ENCODE data around the gene FAM200A. TPM values are rescaled to one million over a fixed set of nuclear protein-coding genes. Genes with fewer than 3 reads are reported as not detected.

FAM200A gene
- total RNA-seq, 2 experiments from 2014 or later: 3.3 to 3.8 TPM

GRCh38 chr7:99498546-99498944 lies 53.4 kb downstream of the FAM200A start:
- Mint-ChIP-seq H3K9me3 (peaks cover 10% of the 10 kb centered on the region), H3K27me3 (ENCODE audit: low read depth) (no peaks in the 10 kb centered on the region), H3K4me1 (ENCODE audit: low read depth) (peaks cover 23% of the 10 kb centered on the region), H3K36me3 (ENCODE audit: low read depth) (peaks cover 49% of the 10 kb centered on the region), H3K4me3 (peak overlapping the region; percentile 99), H3K27ac (peak overlapping the region; percentile 99)
- CTCF ChIA-PET: interaction anchor here (0.6 kb wide), 1 partner anchor 28 kb away, joined by 4 read pairs; no protein-coding TSS in a partner anchor
- intact Hi-C loops (cut with micrococcal nuclease): no loop called here
- DNase-seq: no peak

DNA sequence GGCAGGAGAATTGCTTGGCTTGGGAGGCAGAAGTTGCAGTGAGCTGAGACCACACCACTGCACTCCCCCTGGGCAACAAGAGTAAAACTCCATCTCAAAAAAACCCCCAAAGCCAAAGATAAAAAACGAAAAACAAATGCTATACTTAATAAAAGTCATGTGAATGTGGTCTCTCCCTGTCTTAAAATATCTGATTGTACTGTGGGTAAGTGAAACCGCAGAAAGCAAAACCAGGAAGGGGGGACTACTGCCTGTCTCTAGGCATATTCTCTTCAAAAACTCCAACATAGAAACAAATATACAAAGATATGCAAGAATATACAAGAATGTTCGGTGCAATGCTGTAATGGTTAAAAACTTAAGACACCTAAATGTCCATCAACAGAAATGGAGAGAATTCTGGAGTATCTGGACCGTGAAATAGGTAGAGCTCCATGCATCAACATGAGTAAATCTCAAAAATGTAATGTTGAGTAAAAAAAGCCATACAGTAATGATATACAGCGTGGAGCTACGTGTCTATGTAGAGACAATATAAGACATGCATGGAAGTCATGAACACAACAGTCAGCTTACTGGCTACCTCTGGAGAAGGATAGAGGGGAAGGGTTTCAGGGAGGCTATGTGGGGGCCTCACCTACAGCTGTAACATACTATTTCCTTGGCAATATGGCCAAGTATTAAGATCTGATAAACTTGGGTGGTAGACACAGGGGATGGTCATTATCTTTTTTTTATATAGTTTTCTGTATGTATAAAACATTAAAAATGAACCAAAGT lies 54.0 kb downstream of the FAM200A start:
- no peak for DNase-seq
- H3K4me1 Mint-ChIP-seq (ENCODE audit: low read depth): peaks cover 23% of the 10 kb centered on the region
- H3K9me3 Mint-ChIP-seq: peaks cover 15% of the 10 kb centered on the region
- no peaks in the 10 kb centered on the region for H3K27me3 Mint-ChIP-seq (ENCODE audit: low read depth)
- H3K4me3 Mint-ChIP-seq: peak overlapping the region; percentile 99
- peak overlapping the region; percentile 79 for H3K27ac Mint-ChIP-seq
- intact Hi-C loops (cut with micrococcal nuclease): no loop called here
- H3K36me3 Mint-ChIP-seq (ENCODE audit: low read depth): peaks cover 55% of the 10 kb centered on the region
- CTCF ChIA-PET: interaction anchor here (0.6 kb wide), 2 partner anchors 29 to 54 kb away, joined by 3 to 4 read pairs; partner anchors contain the start of gene FAM200A

Other genes starting within 250 kb of the FAM200A start
- gene ARPC1A, start 226.2 kb downstream of the FAM200A start, total RNA-seq: 10 to 100 TPM; 41.5 to 47.7 TPM
- 100 to 1,000 TPM; 334 to 345 TPM for gene ARPC1B, start 177.4 kb downstream of the FAM200A start, total RNA-seq
- gene PDAP1, start 143.5 kb downstream of the FAM200A start, total RNA-seq: 100 to 1,000 TPM; 169 to 194 TPM
- 100 to 1,000 TPM; 160 to 176 TPM for gene BUD31, start 143.1 kb downstream of the FAM200A start, total RNA-seq
- gene PTCD1, start 113.3 kb downstream of the FAM200A start, total RNA-seq: 1 to 10 TPM; 3.5 to 5.1 TPM
- 10 to 100 TPM; 70.6 to 73.5 TPM for gene CPSF4, start 113.2 kb downstream of the FAM200A start, total RNA-seq
- gene ATP5MF, start 85.9 kb downstream of the FAM200A start, total RNA-seq: 100 to 1,000 TPM; 423 to 441 TPM
- gene ZNF789, start 79.2 kb downstream of the FAM200A start, total RNA-seq: 1 to 10 TPM; 8.0 to 9.8 TPM
- gene ZNF394, start 51.8 kb downstream of the FAM200A start, total RNA-seq: 10 to 100 TPM; 26.5 to 26.6 TPM
- gene ZKSCAN5, start 47.5 kb downstream of the FAM200A start, total RNA-seq: 1 to 10 TPM; 7.2 to 8.0 TPM
- gene ZNF655, start 6.5 kb upstream of the FAM200A start, total RNA-seq: 10 to 100 TPM; 35.8 to 39.6 TPM
- 1 to 10 TPM in 1 of 2 experiments, under 1 TPM in 1; 0.98 to 1.7 TPM for gene TMEM225B, start 46.2 kb upstream of the FAM200A start, total RNA-seq
- 10 to 100 TPM; 20.7 to 22.3 TPM for gene ZSCAN25, start 64.8 kb upstream of the FAM200A start, total RNA-seq
- under 1 TPM; 0.86 TPM for gene CYP3A5, start 127.9 kb upstream of the FAM200A start, total RNA-seq
- not detected for gene CYP3A7, start 183.1 kb upstream of the FAM200A start, total RNA-seq
- gene CYP3A4, start 232.1 kb upstream of the FAM200A start, total RNA-seq: not detected

All from activated naive CD4-positive, alpha-beta T cell treated with anti-CD3 and anti-CD28 coated beads for 36 hours (primary cell).